Endothelial cell of umbilical vein (primary cell): ENCODE results near the gene AFAP1L2.

Experiments
- CTCF ChIP-seq, 2 donors: IDR thresholded peaks; 1 replicate in 1 of 2; 2 replicates in 1 of 2; pipeline ENCODE4 v1.5.1; 2011; ENCODE audit warnings: low read length in 2 of 2, mild to moderate bottlenecking in 2 of 2, moderate library complexity in 2 of 2, control low read depth in 1 of 2, inconsistent platforms in 1 of 2, low read depth in 1 of 2; ENCODE audit not compliant: insufficient read depth in 1 of 2; ENCODE audit errors: extremely low read depth in 1 of 2
- EZH2 ChIP-seq: IDR thresholded peaks from 2 replicates; pipeline ENCODE4 v1.6.1; 2012; ENCODE audit warnings: borderline replicate concordance, low read depth, mild to moderate bottlenecking, moderate library complexity, low read length, inconsistent platforms; ENCODE audit not compliant: severe bottlenecking
- FOS ChIP-seq: IDR thresholded peaks from 2 replicates; pipeline ENCODE4 v1.6.1; 2011; ENCODE audit warnings: mild to moderate bottlenecking, low read length, moderate library complexity, borderline replicate concordance; ENCODE audit not compliant: insufficient read depth
- GATA2 ChIP-seq: IDR thresholded peaks from 2 replicates; pipeline ENCODE4 v1.7.0; 2011; ENCODE audit warnings: low read depth, mild to moderate bottlenecking, moderate library complexity, mixed read lengths, low read length; ENCODE audit not compliant: insufficient read length, insufficient read depth
- POLR2A ChIP-seq: IDR thresholded peaks from 2 replicates; pipeline ENCODE4 v1.6.1; 2012; ENCODE audit warnings: low read depth, mild to moderate bottlenecking, control low read depth, low read length
- POLR2AphosphoS5 ChIP-seq: IDR thresholded peaks from 2 replicates; pipeline ENCODE4 v1.6.1; 2012; ENCODE audit warnings: low read depth, mild to moderate bottlenecking, control low read depth, low read length, moderate library complexity; ENCODE audit not compliant: insufficient read depth
- TF ChIP-seq, protein P1 (sequence below): IDR thresholded peaks from 2 replicates; pipeline ENCODE4 v1.6.1; 2011; ENCODE audit not compliant: insufficient read depth, insufficient read length

DNA sequence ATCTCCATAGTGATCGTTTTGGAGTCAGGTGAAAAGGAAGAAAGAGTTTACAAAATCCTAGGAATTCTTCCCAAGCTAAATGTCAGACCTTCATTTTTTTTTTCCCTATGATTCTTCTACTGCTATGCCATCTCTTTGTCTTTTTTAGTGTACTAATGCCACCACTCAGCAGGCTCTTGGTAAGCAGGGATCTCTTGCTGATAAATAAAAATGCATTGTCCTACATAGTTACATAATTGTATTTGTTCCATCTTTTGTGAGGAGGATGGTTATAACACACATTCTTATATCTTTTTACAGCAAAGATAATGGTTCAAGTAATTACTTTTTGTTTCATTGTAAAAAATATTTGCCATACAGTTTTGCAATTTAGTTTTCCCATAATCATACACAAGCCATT, 36.8 kb upstream of the AFAP1L2 start:
- TF ChIP-seq CTCF (IDR thresholded peaks at IDR 0.05; ENCODE audit: extremely low read depth in 1 of 2, insufficient read depth in 1 of 2, low read depth in 1 of 2, low read length in 2 of 2) (no peak), EZH2 (no peak), POLR2A (no peak), POLR2AphosphoS5 (no peak), FOS (no peak), GATA2 (no peak)
- TF ChIP-seq, protein P1, sequence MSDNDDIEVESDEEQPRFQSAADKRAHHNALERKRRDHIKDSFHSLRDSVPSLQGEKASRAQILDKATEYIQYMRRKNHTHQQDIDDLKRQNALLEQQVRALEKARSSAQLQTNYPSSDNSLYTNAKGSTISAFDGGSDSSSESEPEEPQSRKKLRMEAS = no peak
